Loucy (cell line): ENCODE measurements around the gene TCF15.

Experiments used
- EZH2phosphoT487 ChIP-seq: fragments of 200-600 bp; IDR thresholded peaks from 2 replicates; pipeline ENCODE4 v1.6.1; 2018; ENCODE audit warnings: antibody characterized with exemption, mild to moderate bottlenecking, moderate library complexity, borderline replicate concordance
- TF ChIP-seq, protein P1 (sequence below): fragments of 200-600 bp; sonication (generic); conservative IDR thresholded peaks from 2 replicates; pipeline ENCODE4 v1.5.1; 2014; ENCODE audit warnings: mild to moderate bottlenecking, antibody characterized with exemption, low read length

DNA sequence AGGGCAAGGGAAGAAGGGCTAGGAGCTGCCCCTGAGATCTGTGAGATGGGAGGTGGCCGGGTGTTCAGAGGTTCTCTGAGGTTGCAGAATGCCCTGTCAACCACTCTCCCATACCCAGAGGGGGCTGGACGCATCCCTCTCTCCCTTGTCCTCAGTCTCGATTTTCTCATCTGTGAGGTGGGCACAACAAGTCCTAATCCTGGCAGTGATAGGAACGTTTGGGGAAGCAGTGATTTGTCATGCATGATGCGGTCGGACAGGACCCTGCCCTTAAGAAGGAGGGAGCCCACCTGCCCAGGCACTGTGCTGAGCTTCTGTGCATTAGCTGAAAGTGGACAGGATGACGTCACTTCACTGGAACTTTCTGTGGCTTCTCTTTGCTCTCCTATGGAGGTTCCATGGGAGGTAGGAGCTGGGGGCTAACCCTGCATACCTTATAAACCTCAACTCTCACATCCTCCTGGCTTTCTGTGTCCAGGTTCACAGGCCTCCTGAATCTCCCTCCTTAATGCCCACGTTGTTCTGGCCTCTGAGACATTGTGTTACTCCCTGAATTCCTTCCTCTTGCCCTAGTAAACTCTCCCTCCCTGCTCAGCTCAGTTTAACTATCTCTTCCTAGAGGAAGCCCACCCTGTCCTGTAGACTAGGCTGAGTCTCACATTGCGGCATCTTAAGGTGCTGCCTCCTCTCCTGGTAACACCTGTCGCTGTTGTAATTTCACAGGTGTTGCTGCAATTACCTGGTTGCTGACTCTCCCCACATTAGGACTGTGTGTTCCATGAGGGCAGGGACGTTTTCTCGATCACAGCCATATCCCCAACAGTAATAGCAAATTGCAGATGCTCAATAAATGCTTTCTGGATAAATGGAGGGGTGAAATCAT, 36.5 kb downstream of the TCF15 start:
- TF ChIP-seq, protein P1, sequence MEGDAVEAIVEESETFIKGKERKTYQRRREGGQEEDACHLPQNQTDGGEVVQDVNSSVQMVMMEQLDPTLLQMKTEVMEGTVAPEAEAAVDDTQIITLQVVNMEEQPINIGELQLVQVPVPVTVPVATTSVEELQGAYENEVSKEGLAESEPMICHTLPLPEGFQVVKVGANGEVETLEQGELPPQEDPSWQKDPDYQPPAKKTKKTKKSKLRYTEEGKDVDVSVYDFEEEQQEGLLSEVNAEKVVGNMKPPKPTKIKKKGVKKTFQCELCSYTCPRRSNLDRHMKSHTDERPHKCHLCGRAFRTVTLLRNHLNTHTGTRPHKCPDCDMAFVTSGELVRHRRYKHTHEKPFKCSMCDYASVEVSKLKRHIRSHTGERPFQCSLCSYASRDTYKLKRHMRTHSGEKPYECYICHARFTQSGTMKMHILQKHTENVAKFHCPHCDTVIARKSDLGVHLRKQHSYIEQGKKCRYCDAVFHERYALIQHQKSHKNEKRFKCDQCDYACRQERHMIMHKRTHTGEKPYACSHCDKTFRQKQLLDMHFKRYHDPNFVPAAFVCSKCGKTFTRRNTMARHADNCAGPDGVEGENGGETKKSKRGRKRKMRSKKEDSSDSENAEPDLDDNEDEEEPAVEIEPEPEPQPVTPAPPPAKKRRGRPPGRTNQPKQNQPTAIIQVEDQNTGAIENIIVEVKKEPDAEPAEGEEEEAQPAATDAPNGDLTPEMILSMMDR, result no peak
- TF ChIP-seq EZH2phosphoT487, result no peak
